HCT116 (cell line): ENCODE results near the gene PIK3R2. TPM values are rescaled to one million over a fixed set of nuclear protein-coding genes. Genes with fewer than 3 reads are reported as not detected.

Experiments
- ATAC-seq: fragments of 200-7000 bp; cut with Tn5 transposase; 2 replicates; pipeline ENCODE4 v1.9.1; 2020; ENCODE audit warnings: mild to moderate bottlenecking, moderate library complexity
- BruUV-seq: library from RNA; stranded (reverse); fragments of 400-500 nt; replicated peaks from 2 replicates; lab custom pipeline; 2021; lab: Mats Ljungman, UMichigan
- CTCF ChIA-PET: fragments of 300-600 bp; sonication (Branson Sonifier 250); formaldehyde crosslinking; loops from one replicate; lab custom pipeline; 2021; ENCODE audit warnings: antibody characterized with exemption; lab: Charles Lee
- POLR2A ChIA-PET: fragments of 300-600, 350-600 bp; sonication (Branson Sonifier 250); formaldehyde crosslinking; loops from one replicate; lab custom pipeline; 2021; ENCODE audit warnings: antibody characterized with exemption; lab: Charles Lee
- RAD21 ChIA-PET, 2 experiments: fragments of 300-600 bp; sonication (Branson Sonifier 250); formaldehyde crosslinking; loops; one replicate each; lab custom pipeline; 2023; ENCODE audit warnings: low total read pairs in 2 of 2; ENCODE audit not compliant: uncharacterized antibody in 2 of 2, unreplicated experiment in 2 of 2, low non-redundant PET in 1 of 2; lab: Charles Lee
- DNase-seq: peaks from one replicate; pipeline ENCODE4 v3.0.0-alpha.2; 2010; ENCODE audit warnings: low read depth, low spot score
- H2AFZ ChIP-seq: fragments of 200-600 bp; shearing (Covaris generic), sonication (generic); 2 replicates; pipeline ENCODE4 v1.6.1; 2017; ENCODE audit warnings: low read depth, mixed run types, mixed read lengths, antibody characterized with exemption, low read length; ENCODE audit not compliant: poor library complexity, severe bottlenecking
- H3K27ac ChIP-seq: 2 replicates; pipeline ENCODE4 v1.5.1; 2012; ENCODE audit warnings: low read depth, low read length
- H3K27me3 ChIP-seq: fragments of 200-600 bp; sonication (generic); 2 replicates; pipeline ENCODE4 v1.6.1; 2016; ENCODE audit warnings: mixed run types, low read length, mixed read lengths; ENCODE audit not compliant: insufficient read depth
- H3K36me3 ChIP-seq, 2 experiments: fragments of 200-500 bp in 1 of 2; fragments of 200-600 bp in 1 of 2; sonication (Bioruptor generic) in 1 of 2; sonication (generic) in 1 of 2; 2 replicates each; pipeline versions ENCODE4 v1.5.1 to v1.6.1; 2014 to 2016; ENCODE audit warnings: low read length in 2 of 2, inconsistent platforms in 1 of 2, mixed read lengths in 1 of 2, mixed run types in 1 of 2; ENCODE audit not compliant: insufficient read depth in 2 of 2, control insufficient read depth in 1 of 2
- H3K4me1 ChIP-seq, 2 experiments: fragments of 200-600 bp in 1 of 2; sonication (generic) in 1 of 2; 2 replicates each; pipeline versions ENCODE4 v1.5.1 to v1.6.1; 2012 to 2017; ENCODE audit warnings: low read length in 2 of 2, inconsistent platforms in 1 of 2, mild to moderate bottlenecking in 1 of 2, mixed read lengths in 1 of 2, mixed run types in 1 of 2, moderate library complexity in 1 of 2; ENCODE audit not compliant: insufficient read depth in 2 of 2, control insufficient read depth in 1 of 2
- H3K4me2 ChIP-seq: fragments of 200-600 bp; sonication (generic); 2 replicates; pipeline ENCODE4 v1.6.1; 2017; ENCODE audit warnings: mixed run types, low read length, mixed read lengths
- H3K4me3 ChIP-seq, 2 experiments: fragments of 200-600 bp in 1 of 2; sonication (generic) in 1 of 2; replicated peaks in 1 of 2; 2 replicates each; pipeline ENCODE4 v1.5.1; 2011 to 2016; ENCODE audit warnings: low read length in 2 of 2, control low read depth in 1 of 2, low read depth in 1 of 2, mild to moderate bottlenecking in 1 of 2, mixed read lengths in 1 of 2, mixed run types in 1 of 2
- H3K79me2 ChIP-seq: fragments of 200-600 bp; sonication (generic); 2 replicates; pipeline ENCODE4 v1.6.1; 2017; ENCODE audit warnings: mild to moderate bottlenecking, mixed run types, low read length, moderate library complexity, mixed read lengths; ENCODE audit not compliant: insufficient read depth
- H3K9ac ChIP-seq: fragments of 200-600 bp; sonication (generic); 2 replicates; pipeline ENCODE4 v1.6.1; 2016; ENCODE audit warnings: low read length, mixed read lengths
- H3K9me2 ChIP-seq: fragments of 200-600 bp; sonication (generic), shearing (Covaris generic); 2 replicates; pipeline ENCODE4 v1.6.1; 2017; ENCODE audit warnings: mixed run types, mild to moderate bottlenecking, moderate library complexity; ENCODE audit not compliant: insufficient read depth
- H3K9me3 ChIP-seq, 2 experiments: fragments of 200-500 bp in 1 of 2; fragments of 200-600 bp in 1 of 2; sonication (Bioruptor generic) in 1 of 2; sonication (generic) in 1 of 2; 2 replicates each; pipeline ENCODE4 v1.6.1; 2014 to 2017; ENCODE audit warnings: low read length in 2 of 2, mixed read lengths in 2 of 2, inconsistent platforms in 1 of 2, low read depth in 1 of 2, mild to moderate bottlenecking in 1 of 2, mixed run types in 1 of 2, moderate library complexity in 1 of 2; ENCODE audit not compliant: control insufficient read depth in 1 of 2, insufficient read depth in 1 of 2
- H4K20me1 ChIP-seq: fragments of 200-600 bp; sonication (generic), shearing (Covaris generic); 2 replicates; pipeline ENCODE4 v1.6.1; 2017; ENCODE audit warnings: mixed run types, mild to moderate bottlenecking, moderate library complexity; ENCODE audit not compliant: insufficient read depth
- CBX3 ChIP-seq: IDR thresholded peaks from 2 replicates; pipeline ENCODE4 v1.6.1; 2012; ENCODE audit warnings: low read depth
- EZH2 ChIP-seq: fragments of 200-600 bp; sonication (generic); IDR thresholded peaks from 2 replicates; pipeline ENCODE4 v1.6.1; 2017; ENCODE audit warnings: antibody characterized with exemption, mixed run types
- EZH2phosphoT487 ChIP-seq: fragments of 200-600 bp; IDR thresholded peaks from 2 replicates; pipeline ENCODE4 v1.6.1; 2018; ENCODE audit warnings: antibody characterized with exemption, borderline replicate concordance
- FOSL1 ChIP-seq: IDR thresholded peaks from 2 replicates; pipeline ENCODE4 v1.6.1; 2012; ENCODE audit warnings: low read depth
- JUND ChIP-seq: IDR thresholded peaks from 2 replicates; pipeline ENCODE4 v1.6.1; 2012
- SIN3A ChIP-seq: IDR thresholded peaks from 2 replicates; pipeline ENCODE4 v1.6.1; 2012; ENCODE audit warnings: low read depth
- SP1 ChIP-seq: IDR thresholded peaks from 2 replicates; pipeline ENCODE4 v1.6.1; 2012; ENCODE audit warnings: low read depth
- SRF ChIP-seq: IDR thresholded peaks from 2 replicates; pipeline ENCODE4 v1.6.1; 2012; ENCODE audit warnings: low read depth
- intact Hi-C: fragments of 100-400 bp; cut with micrococcal nuclease; formaldehyde crosslinking; loops from 2 replicates; pipeline ENCODE4 v1.10.0; 2022
- total RNA-seq: library from RNA; stranded (reverse); gene quantifications from one replicate; pipeline ENCODE4 v1.2.1, GENCODE V29; 2021; ENCODE audit not compliant: unreplicated experiment
- TF ChIP-seq, protein P1 (sequence below): IDR thresholded peaks from 2 replicates; pipeline ENCODE4 v1.6.1; 2012; ENCODE audit warnings: low read depth
- TF ChIP-seq, protein P2 (sequence below): IDR thresholded peaks from 2 replicates; pipeline ENCODE4 v1.6.1; 2012
- TF ChIP-seq, protein P3 (sequence below): IDR thresholded peaks from 2 replicates; pipeline ENCODE4 v1.6.1; 2011; ENCODE audit warnings: mild to moderate bottlenecking, low read length, moderate library complexity; ENCODE audit not compliant: insufficient replicate concordance; ENCODE audit errors: extremely low read depth

PIK3R2 gene
- total RNA-seq, 1 experiment from 2014 or later: 53.4 TPM

DNA sequence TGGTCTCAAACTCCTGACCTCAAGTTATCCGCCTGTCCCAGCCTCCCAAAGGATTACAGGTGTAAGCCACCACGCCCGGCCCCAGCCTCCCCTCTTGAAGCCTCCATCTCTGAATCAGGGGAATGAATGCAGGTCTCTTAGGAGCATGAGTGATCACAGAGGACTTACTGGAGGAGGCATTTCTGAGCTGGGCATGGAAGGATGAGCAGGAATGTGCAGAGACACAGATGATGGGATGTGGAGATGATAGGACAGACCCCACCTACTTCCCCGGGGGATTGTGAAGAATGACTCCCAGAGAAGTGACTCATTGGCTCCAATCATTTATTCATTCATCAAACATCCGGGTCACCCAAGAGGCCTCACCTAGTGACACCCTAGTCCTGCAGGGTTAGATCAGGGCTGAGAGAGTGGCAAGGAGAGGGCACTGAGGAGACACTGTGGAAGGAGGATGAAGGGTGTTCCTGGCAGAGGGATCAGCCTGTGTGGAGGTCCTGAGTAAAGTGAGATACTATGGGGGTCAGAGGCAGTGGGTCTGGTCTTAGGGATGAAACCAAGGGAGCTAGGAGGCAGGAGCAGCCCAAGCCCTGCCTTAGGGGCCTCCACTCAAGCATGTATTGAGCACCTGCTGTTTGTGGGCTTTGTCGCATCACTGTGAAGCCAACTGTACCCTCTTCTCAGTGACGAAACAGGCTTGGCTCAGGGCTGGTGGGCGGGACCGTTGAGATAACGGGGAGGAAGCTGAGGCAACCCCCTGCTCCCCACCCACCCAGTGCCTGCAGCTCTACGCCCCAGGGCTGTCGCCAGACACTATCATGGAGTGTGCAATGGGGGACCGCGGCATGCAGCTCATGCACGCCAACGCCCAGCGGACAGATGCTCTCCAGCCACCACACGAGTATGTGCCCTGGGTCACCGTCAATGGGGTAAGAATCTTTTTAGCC, 23.7 kb downstream of the PIK3R2 start:
- no peak overlapping the region for H3K9ac ChIP-seq
- H3K36me3 ChIP-seq: peaks cover 8 to 14% of the 10 kb centered on the region in 2 experiments; a peak in 2 of 4 replicates
- H3K4me3 ChIP-seq: no peak overlapping the region
- no peaks in the 10 kb centered on the region for H3K27me3 ChIP-seq
- ATAC-seq: no peak
- H3K27ac ChIP-seq: no peak overlapping the region
- no TSS peak for BruUV-seq
- ChIA-PET RAD21 (interaction anchor here in 1 of 2 experiments (0.5 to 0.6 kb wide), 2 partner anchors 16 to 28 kb away, joined by 3 to 4 read pairs; no protein-coding TSS in a partner anchor), CTCF (interaction anchor here (0.8 kb wide), 1 partner anchor 16 kb away, joined by 3 read pairs; no protein-coding TSS in a partner anchor), POLR2A (no interaction called here)
- peaks cover 11 to 20% of the 10 kb centered on the region in 2 experiments for H3K4me1 ChIP-seq
- H2AFZ ChIP-seq: no peak overlapping the region
- TF ChIP-seq SP1 (no peak), JUND (no peak), CBX3 (no peak), EZH2phosphoT487 (no peak), SRF (no peak), FOSL1 (no peak), SIN3A (no peak), EZH2 (no peak)
- TF ChIP-seq, protein P1, sequence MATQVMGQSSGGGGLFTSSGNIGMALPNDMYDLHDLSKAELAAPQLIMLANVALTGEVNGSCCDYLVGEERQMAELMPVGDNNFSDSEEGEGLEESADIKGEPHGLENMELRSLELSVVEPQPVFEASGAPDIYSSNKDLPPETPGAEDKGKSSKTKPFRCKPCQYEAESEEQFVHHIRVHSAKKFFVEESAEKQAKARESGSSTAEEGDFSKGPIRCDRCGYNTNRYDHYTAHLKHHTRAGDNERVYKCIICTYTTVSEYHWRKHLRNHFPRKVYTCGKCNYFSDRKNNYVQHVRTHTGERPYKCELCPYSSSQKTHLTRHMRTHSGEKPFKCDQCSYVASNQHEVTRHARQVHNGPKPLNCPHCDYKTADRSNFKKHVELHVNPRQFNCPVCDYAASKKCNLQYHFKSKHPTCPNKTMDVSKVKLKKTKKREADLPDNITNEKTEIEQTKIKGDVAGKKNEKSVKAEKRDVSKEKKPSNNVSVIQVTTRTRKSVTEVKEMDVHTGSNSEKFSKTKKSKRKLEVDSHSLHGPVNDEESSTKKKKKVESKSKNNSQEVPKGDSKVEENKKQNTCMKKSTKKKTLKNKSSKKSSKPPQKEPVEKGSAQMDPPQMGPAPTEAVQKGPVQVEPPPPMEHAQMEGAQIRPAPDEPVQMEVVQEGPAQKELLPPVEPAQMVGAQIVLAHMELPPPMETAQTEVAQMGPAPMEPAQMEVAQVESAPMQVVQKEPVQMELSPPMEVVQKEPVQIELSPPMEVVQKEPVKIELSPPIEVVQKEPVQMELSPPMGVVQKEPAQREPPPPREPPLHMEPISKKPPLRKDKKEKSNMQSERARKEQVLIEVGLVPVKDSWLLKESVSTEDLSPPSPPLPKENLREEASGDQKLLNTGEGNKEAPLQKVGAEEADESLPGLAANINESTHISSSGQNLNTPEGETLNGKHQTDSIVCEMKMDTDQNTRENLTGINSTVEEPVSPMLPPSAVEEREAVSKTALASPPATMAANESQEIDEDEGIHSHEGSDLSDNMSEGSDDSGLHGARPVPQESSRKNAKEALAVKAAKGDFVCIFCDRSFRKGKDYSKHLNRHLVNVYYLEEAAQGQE: no peak
- TF ChIP-seq, protein P2, sequence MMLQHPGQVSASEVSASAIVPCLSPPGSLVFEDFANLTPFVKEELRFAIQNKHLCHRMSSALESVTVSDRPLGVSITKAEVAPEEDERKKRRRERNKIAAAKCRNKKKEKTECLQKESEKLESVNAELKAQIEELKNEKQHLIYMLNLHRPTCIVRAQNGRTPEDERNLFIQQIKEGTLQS: no peak
- TF ChIP-seq, protein P3, sequence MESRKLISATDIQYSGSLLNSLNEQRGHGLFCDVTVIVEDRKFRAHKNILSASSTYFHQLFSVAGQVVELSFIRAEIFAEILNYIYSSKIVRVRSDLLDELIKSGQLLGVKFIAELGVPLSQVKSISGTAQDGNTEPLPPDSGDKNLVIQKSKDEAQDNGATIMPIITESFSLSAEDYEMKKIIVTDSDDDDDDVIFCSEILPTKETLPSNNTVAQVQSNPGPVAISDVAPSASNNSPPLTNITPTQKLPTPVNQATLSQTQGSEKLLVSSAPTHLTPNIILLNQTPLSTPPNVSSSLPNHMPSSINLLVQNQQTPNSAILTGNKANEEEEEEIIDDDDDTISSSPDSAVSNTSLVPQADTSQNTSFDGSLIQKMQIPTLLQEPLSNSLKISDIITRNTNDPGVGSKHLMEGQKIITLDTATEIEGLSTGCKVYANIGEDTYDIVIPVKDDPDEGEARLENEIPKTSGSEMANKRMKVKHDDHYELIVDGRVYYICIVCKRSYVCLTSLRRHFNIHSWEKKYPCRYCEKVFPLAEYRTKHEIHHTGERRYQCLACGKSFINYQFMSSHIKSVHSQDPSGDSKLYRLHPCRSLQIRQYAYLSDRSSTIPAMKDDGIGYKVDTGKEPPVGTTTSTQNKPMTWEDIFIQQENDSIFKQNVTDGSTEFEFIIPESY: no peak
- no peaks in the 10 kb centered on the region for H4K20me1 ChIP-seq
- peaks cover 10% of the 10 kb centered on the region; the same call in 1 of the 2 replicates for H3K79me2 ChIP-seq
- DNase-seq: no peak
- no peaks in the 10 kb centered on the region for H3K9me2 ChIP-seq
- H3K9me3 ChIP-seq: no peaks in the 10 kb centered on the region
- intact Hi-C loops: no loop called here
- H3K4me2 ChIP-seq: no peak overlapping the region
